Kidney epithelial cell (primary cell): ENCODE data around the gene LRRC45. TPM values are rescaled to one million over a fixed set of nuclear protein-coding genes. Genes with fewer than 3 reads are reported as not detected.

Experiments used
- DNase-seq: peaks from one replicate; pipeline ENCODE4 v3.0.0-alpha.2; 2010; ENCODE audit warnings: low read depth
- H3K27me3 ChIP-seq: 2 replicates; pipeline ENCODE4 v1.6.0; 2011; ENCODE audit warnings: low read length; ENCODE audit not compliant: control insufficient read depth, insufficient read depth
- H3K36me3 ChIP-seq: 2 replicates; pipeline ENCODE4 v1.5.1; 2011; ENCODE audit warnings: low read length; ENCODE audit not compliant: control insufficient read depth, insufficient read depth
- H3K4me3 ChIP-seq: 2 replicates; pipeline ENCODE4 v1.5.1; 2011; ENCODE audit warnings: low read depth, mild to moderate bottlenecking, control low read depth, low read length
- total RNA-seq: library from RNA; depleted of rRNA; stranded (reverse); fragments of >200 nt; gene quantifications from 2 replicates; pipeline ENCODE4 v1.2.3, GENCODE V29; 2015
- TF ChIP-seq, protein P1 (sequence below): IDR thresholded peaks from 2 replicates; pipeline ENCODE4 v1.5.1; 2011; ENCODE audit warnings: mild to moderate bottlenecking, moderate library complexity, low read length, control low read depth, inconsistent platforms; ENCODE audit not compliant: insufficient read depth, poor library complexity, severe bottlenecking

The LRRC45 gene
- total RNA-seq, 1 donor from 2014 or later = 16.1 TPM

DNA sequence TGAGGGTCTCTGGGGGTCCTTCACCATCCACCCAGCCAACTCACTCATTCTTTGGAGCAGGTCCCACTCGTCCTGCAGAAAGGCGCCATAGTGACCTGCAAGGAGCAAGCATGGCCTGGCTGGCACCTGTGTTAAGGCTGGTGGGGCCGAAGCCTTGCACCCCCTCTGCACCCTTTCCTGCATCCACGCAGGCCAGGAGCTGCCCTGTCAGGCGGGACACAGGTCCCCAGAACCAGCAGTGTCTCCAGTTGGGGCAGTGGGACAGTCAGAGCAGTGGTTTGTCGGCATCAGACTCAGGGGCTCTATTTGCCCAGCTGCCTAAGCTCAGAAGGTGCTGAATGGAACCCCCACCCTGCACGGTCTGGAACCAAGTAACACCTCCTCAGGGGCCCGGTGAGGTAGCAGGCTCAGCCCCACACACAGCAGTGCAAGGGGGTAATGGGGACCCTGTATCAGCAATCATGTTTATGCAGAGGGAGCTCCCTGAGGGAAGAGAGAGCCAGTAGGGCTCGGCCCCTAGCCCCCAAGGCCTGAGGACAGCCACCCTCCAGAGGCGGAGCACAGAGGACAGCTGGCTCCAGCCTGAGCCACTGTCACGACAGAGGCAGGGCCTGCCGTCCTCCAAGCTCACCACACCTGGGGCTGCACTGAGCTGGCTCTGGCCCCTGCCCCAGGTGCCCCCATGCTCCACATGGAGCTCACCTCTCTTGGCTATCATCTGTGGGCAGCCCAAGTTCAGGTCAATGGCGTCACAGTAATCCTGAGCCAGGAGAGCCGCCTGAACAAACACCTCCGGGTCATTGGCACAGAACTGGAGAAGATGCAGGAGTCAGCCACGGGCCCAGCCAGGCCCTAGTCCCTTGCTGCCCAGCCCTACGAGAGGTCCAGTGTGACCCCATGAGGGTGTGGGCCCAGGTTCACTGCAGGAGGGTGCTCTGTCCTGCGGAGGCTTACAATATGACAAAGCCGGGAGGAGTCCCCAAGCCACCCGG lies 40.6 kb downstream of the LRRC45 start:
- Histone ChIP-seq H3K36me3 (no peaks in the 10 kb centered on the region), H3K4me3 (no peak overlapping the region), H3K27me3 (no peaks in the 10 kb centered on the region)
- TF ChIP-seq, protein P1, sequence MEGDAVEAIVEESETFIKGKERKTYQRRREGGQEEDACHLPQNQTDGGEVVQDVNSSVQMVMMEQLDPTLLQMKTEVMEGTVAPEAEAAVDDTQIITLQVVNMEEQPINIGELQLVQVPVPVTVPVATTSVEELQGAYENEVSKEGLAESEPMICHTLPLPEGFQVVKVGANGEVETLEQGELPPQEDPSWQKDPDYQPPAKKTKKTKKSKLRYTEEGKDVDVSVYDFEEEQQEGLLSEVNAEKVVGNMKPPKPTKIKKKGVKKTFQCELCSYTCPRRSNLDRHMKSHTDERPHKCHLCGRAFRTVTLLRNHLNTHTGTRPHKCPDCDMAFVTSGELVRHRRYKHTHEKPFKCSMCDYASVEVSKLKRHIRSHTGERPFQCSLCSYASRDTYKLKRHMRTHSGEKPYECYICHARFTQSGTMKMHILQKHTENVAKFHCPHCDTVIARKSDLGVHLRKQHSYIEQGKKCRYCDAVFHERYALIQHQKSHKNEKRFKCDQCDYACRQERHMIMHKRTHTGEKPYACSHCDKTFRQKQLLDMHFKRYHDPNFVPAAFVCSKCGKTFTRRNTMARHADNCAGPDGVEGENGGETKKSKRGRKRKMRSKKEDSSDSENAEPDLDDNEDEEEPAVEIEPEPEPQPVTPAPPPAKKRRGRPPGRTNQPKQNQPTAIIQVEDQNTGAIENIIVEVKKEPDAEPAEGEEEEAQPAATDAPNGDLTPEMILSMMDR = no peak
- no peak for DNase-seq

DNA sequence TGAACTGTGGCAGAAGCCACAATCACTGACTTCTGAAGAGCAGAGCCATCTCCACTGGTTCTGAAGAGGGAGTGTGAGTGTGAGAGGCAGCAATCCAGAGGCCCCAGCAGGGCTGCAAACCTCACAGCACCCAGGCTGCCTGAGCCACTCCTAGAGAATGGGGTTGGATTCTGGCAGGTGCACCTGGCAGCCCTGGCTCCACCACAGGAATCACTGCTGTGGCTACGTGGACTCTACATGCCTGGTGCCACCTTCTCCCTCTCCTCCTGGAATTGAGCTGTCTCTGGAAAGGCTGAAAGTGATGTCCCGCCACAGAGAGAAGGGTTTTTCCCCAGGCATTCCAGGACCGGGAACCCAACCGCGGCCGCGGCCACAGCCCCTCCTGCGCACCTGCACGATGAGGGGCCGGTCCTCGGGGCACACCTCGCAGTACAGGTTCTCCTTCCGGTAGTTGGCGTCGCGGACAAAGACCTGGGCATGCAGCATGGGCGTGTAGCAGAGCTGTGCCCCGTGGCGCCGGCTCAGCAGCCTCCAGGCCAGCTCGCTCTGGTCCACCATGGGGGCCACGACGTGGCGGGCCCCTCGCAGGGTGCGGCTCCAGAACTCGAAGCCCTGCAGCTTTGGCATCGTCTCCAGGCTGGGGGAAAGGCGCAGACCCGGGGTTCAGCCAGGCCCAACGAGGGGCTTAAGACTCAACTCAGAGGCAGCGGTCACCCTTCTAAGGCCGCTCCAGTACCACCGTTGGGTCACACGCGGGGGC lies 41.5 kb downstream of the LRRC45 start:
- no peak for DNase-seq
- H3K36me3 ChIP-seq = no peaks in the 10 kb centered on the region
- no peaks in the 10 kb centered on the region for H3K27me3 ChIP-seq
- peak overlapping the region; percentile 92 for H3K4me3 ChIP-seq
- TF ChIP-seq, protein P1 = no peak

DNA sequence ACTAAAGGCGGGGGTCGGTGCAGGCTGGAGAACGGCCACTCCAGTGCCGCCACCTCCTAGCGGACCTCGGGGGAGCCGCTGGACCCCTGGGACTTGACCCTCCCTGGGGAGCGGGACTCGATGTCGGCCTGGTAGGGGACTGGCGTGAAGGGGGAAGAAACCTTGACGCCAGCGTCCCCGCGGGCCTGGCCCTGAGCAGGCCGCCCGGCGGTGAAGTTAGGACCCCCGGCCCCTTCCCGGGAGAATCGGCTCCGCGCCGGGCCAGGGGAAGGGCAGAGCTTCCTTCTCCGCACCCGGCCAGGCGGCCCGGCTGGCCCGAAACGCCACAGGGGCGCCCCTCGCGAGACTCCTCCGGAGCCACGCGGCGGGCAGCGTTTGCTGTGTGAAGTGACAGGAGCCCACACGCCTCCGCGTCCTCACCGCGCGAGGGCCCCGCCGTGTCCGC lies 42.1 kb downstream of the LRRC45 start:
- TF ChIP-seq, protein P1 = no peak
- Histone ChIP-seq H3K4me3 (peak overlapping the region; percentile 92), H3K36me3 (no peaks in the 10 kb centered on the region), H3K27me3 (no peaks in the 10 kb centered on the region)
- no peak for DNase-seq

DNA sequence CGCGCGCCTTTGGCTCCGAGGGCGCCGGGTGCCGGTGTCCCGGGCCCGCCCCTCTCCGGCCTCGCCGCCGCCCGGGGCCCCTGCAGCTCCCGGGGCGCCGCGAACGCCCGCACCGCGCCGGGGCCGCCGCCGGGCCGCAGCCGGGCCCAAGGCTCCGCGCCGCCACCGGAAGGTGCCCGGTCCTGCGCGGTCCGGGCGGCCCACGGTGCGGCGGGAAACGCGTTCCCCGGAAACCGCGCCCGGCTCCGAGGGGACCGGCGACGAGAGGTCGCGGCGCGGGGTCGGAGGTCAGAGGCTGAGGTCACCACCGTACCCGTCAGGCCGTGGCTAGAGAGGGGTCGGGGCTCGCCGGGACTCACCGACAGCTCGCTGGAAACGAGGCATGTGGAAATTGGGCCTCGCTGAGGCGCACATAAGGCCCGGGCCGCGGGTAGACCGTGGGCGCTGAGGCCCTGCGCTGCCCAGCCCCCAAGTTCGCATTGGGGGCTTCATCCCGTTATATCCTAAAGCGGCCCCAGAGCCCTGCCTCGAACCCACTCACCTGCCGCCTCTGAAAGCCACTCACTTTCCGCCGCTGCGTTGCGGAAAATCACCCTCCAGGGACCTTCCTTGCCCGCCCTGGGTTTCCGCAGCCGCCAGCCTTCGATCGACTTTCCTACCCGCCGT lies 42.7 kb downstream of the LRRC45 start, which contains the start of gene DUS1L:
TSS of gene DUS1L (minus strand) at position 167 of the 666 bp plus-strand sequence. CDS start 745 bp downstream, outside the sequence.
- TF ChIP-seq, protein P1 = no peak
- peak within 1 kb of the TSS; percentile 92 for H3K4me3 ChIP-seq
- H3K36me3 ChIP-seq = no peaks in the 10 kb centered on the region
- no peak for DNase-seq
- H3K27me3 ChIP-seq = no peaks in the 10 kb centered on the region

DNA sequence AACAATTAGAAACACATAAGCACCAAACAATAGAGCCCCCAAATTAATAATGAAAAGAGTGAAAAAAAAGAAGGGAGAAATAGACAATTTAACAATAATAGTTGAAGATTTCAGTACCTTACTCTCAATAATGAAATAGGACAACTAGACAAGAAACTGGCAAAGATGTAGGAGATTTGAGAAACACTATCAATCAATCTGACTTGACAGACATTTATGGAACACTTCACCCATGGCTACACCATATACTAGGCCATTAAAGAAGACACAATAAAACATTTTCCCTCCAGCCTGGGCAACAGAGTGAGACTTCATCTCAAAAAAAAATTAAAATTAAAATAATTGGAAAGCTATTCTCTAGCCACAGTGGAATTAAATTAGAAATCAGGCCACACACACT lies 47.5 kb downstream of the LRRC45 start:
- no peak for DNase-seq
- TF ChIP-seq, protein P1 = no peak
- H3K4me3 ChIP-seq = no peak overlapping the region

More for the DNA sequence above, 47.5 kb downstream of the LRRC45 start:
- H3K36me3 ChIP-seq = no peaks in the 10 kb centered on the region
- no peaks in the 10 kb centered on the region for H3K27me3 ChIP-seq
